Motor neuron (in vitro differentiated cells): ENCODE results near the gene THY1. TPM values are rescaled to one million over a fixed set of nuclear protein-coding genes. Genes with fewer than 3 reads are reported as not detected.

ENCODE experiments used
- ATAC-seq, 8 experiments: fragments of 200-7000 bp; cut with Tn5 transposase; replicated peaks in 6 of 8; 2 replicates each; pipeline ENCODE4 v1.8.0; 2021; ENCODE audit warnings: mild to moderate bottlenecking in 8 of 8, moderate library complexity in 8 of 8
- H3K27ac ChIP-seq, 2 donors: fragments of 250-450 bp; sonication (Bioruptor Pico); 2 replicates each; pipeline ENCODE4 v1.9.0; 2021; ENCODE audit warnings: antibody characterized with exemption in 2 of 2, mild to moderate bottlenecking in 2 of 2, moderate library complexity in 1 of 2
- H3K4me1 ChIP-seq, 2 donors: fragments of 250-450 bp; sonication (Bioruptor Pico); replicated peaks in 1 of 2; 2 replicates each; pipeline ENCODE4 v1.6.1; 2021; ENCODE audit warnings: antibody characterized with exemption in 2 of 2, mild to moderate bottlenecking in 2 of 2, moderate library complexity in 1 of 2
- H3K4me3 ChIP-seq, 5 donors: fragments of 250-450 bp; sonication (Bioruptor Pico); 2 replicates each; pipeline ENCODE4 v1.9.0; 2021; ENCODE audit warnings: antibody characterized with exemption in 5 of 5, mild to moderate bottlenecking in 5 of 5, moderate library complexity in 4 of 5
- WGBS, 10 experiments: fragments of 450-650 bp; shearing (Covaris generic); methylation state at CpG; one replicate each; pipeline ENCODE4 v1.0.0; 2022; 5-methylcytosine and 5-hydroxymethylcytosine counted together
- in situ Hi-C, 9 experiments: fragments of 400-800 bp; cut with MboI; loops; one replicate each; pipeline ENCODE4 v1.15.0; 2021; ENCODE audit warnings: low sequenced_read_pairs in 9 of 9, low pct_unique_long_range_greater_than_20kb in 2 of 9; ENCODE audit not compliant: unreplicated experiment in 9 of 9
- total RNA-seq, 8 experiments: library from RNA; unstranded; fragments of 300-600 nt; gene quantifications; 2 replicates each; pipeline versions ENCODE4 v1.2.3 to v1.2.4, GENCODE V29; 2022

THY1 gene
- total RNA-seq, 8 experiments from 2014 or later = 19.8 to 575 (median 31.3) TPM

DNA sequence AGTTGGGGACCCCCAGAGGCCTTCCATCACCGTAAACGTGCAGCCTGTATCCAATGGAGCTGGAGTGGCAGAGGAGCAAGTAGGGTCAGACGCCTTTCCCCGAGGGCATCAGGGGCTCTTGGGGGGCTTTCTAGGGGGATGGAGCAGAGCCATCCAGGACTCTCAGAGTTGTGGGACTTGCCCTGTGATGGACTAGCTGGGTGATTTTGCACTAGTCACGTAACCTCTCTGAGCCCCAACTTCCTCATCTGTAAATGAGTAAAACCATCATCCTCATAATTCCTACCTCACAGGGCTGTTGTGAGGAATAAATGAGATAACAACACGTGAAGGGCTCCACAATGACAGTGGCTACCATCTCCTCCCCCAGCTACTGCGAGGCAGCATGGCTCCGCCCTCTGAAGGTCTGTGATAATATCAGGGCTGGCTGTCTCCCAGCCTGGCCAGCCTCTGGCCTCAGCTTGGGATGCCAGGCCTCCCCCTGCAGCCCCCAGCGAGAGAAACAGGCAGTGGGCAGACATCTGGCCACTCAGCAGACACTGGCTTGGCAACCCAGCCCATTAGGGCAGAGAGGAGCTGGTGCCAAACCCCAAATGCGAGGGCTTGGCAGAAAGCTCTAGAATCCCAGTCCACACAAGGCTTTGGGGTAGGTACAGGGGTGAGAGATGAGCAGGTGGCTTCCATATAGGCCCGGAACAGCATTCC, 48.2 kb downstream of the THY1 start:
- ATAC-seq = peak in 5 of 8 experiments; percentile 2 to 14 (median 10)
- H3K4me3 ChIP-seq = no peak overlapping the region
- in situ Hi-C loops = no loop called here
- H3K27ac ChIP-seq = no peak overlapping the region
- 0 to 100% (median 29%) methylated on average over 1 to 5 of the region's 11 CpGs; no CpG with 5 or more reads in 3 of the 10 experiments for WGBS, 10 experiments
- H3K4me1 ChIP-seq = peaks cover 35 to 38% of the 10 kb centered on the region in 2 donors

DNA sequence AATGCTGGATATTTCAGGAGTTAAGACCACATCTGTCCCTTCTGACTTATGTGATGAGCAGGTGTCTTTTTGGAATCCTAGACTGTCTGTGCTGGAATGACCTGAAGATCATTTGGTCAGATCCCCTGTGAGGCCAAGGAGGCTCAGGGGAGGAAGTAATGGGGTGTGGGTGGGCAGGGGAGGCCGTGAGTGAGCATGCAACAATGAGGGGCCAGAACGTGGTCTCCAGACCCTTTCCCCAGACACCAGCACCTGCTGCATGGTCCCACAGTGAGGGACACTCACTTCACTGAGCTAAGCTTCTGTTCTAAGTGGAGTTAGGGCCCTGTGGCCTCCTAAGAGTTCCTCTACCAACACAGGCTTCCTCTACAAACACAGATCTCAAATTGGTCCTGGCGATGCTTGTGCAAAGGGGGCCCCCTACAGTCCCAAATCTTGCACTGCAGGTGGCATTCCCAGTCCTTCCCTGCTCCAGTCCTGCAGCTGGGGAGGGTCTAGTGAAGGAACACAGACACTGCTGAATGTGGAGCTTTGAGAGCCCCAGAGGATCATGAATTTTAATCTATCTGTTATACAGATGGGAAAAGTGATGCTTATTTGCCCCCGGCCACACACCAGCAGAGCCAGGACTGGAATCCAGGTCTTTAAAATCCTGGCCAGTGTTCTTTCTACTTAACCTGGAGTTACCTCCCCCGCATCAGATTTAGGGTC, 48.9 kb downstream of the THY1 start:
- H3K4me1 ChIP-seq = peaks cover 42 to 44% of the 10 kb centered on the region in 2 donors
- WGBS, 10 experiments = 80 to 100% methylated on average over 1 of the region's 5 CpGs; no CpG with 5 or more reads in 8 of the 10 experiments
- in situ Hi-C loops = no loop called here
- ATAC-seq = peak; percentile 33 to 67 (median 58)
- H3K27ac ChIP-seq = no peak overlapping the region
- H3K4me3 ChIP-seq = no peak overlapping the region

DNA sequence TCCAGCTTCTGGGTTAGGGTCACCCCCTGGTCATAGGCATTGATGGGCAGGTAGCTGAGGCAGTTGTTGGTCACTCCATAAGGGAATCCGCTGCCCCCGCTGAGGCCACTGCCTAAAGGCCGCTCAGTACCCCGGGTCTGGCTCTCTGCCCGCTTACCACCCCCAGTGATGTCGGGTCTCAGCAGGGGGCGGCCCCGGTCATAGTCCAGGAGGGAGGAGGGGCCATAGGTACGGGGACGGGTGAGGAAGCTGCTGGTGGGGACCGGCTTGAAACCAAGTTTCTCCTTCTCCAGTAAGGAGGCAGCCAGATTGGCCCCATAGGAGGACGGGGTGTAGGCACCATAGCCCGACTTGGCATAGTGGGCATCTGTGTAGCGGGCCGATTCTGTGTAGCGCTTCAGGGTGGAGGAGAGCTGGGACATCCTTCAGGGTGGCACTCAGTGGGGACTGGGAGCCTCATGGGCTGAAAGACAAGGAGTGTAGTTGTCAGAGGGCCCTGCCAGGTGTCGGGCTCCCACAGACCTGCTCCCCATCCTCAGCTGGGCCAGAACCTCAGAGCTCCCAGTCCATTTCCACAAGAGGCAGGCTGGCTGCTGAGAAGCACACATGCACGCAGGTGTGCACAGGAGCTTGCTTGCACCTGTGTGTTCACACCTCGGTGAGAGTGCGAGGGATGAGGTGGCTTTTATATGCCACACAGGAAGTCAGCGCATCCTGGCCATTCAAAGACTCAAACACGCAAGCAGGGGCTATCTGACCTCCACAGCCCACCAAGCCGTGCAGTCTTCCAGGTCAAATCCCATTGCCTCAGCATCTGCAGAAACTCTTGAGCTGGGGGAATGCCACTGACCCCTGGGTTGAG, 49.7 kb downstream of the THY1 start:
- ATAC-seq = no peak
- H3K4me3 ChIP-seq = no peak overlapping the region
- peaks cover 50 to 52% of the 10 kb centered on the region in 2 donors for H3K4me1 ChIP-seq
- WGBS, 10 experiments = 67 to 90% (median 85%) methylated on average over 1 to 6 of the region's 23 CpGs; no CpG with 5 or more reads in 4 of the 10 experiments
- in situ Hi-C loops = no loop called here
- H3K27ac ChIP-seq = no peak overlapping the region

DNA sequence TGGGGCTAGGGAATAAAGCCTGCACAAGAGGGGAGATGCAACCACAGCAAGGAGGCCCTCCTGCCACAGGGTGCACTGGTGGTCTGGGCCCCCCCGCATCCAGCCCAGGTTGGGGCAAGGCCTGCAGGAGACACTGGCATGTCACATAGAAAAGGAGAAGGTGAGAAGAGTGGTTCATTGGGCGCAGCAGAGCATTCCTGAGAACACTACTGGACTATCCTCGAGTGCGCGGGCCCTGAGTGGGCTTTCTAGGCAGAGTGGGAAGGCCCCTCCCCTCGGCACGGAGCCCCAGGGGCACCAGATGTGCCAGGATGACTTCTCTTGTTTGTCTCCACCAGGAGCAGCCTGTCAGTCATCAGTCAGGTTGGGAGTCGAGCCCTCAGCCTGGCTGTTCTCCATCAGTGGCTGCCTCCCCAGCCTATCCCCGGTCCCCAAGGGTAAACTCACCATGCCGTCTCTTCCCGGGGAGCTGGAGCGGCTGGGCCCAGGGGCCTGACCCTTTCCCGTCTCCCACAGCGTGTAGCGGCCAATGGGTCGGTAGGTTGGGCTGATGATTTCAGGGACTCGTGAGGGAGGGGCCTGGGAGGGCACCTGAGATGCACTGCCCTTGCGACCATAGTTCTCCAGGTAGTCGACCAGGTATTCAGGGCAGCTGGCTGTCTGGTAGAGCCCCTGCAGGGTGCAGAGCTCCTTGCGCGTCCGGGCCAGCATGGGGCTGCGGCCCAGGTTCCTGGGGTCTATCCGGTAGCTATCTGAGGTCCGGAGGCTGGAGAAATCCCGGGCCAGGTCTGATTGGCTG, 50.5 kb downstream of the THY1 start:
- in situ Hi-C loops = no loop called here
- ATAC-seq = no peak
- 60 to 95% (median 85%) methylated on average over 1 to 10 of the region's 26 CpGs; no CpG with 5 or more reads in 2 of the 10 experiments for WGBS, 10 experiments
- Histone ChIP-seq H3K4me3 (no peak overlapping the region), H3K27ac (no peak overlapping the region), H3K4me1 (peaks cover 58 to 61% of the 10 kb centered on the region in 2 donors)

DNA sequence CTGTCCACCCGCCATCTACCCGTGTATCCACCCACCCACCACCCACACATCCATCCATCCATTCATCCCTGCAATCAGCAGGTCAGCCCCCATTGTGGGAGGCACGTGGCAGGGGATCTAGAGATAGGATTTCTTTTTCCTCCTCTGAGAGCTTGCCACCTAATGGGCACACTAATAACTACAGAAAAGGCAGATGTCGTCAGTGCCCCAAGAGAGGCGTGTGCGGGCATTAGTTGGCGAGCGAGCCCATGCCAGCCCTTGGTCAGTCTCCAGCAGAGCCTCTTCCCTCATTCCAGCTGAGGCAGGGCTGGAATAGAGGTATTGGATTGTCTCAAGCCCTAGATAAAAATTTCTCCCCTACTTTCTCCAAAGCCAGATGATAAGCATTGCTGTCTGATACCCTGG, 51.2 kb downstream of the THY1 start:
- 20 to 91% (median 50%) methylated on average over 1 to 5 of the region's 8 CpGs; no CpG with 5 or more reads in 7 of the 10 experiments for WGBS, 10 experiments
- ATAC-seq = no peak
- Histone ChIP-seq H3K4me3 (no peak overlapping the region), H3K27ac (no peak overlapping the region), H3K4me1 (peaks cover 61 to 66% of the 10 kb centered on the region in 2 donors)
- in situ Hi-C loops = no loop called here

DNA sequence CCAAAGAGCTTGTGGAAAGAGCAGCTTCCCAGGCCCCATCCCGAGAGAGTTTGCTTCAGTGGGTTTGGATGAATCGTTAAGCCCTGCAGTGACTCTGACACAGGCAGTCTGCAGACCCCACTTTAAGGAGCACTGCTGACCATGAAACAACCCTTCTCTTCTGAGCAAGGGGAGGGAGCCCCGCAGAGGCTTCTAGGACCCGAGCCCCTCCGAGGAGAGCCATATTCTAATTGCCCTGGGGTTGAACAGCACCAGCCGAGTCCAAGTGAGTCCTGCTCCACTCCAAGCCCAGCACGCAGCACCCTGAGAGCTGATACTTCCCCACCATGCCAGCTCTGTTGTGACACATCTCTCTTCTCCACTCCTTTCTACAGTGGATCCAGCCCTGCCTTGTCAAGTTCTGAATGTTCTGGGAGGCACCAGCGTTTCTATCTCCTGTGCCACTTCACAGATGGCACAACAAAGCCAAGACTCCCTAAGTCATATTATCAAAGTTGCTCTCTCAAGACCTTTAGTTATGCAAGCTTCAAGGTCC, 51.8 kb downstream of the THY1 start:
- ATAC-seq = no peak
- Histone ChIP-seq H3K27ac (no peak overlapping the region), H3K4me3 (no peak overlapping the region), H3K4me1 (peaks cover 55 to 64% of the 10 kb centered on the region in 2 donors)
- in situ Hi-C loops = no loop called here
- 0 to 100% (median 65%) methylated on average over 1 to 4 of the region's 8 CpGs; no CpG with 5 or more reads in 5 of the 10 experiments for whole genome bisulfite sequencing, 10 experiments

DNA sequence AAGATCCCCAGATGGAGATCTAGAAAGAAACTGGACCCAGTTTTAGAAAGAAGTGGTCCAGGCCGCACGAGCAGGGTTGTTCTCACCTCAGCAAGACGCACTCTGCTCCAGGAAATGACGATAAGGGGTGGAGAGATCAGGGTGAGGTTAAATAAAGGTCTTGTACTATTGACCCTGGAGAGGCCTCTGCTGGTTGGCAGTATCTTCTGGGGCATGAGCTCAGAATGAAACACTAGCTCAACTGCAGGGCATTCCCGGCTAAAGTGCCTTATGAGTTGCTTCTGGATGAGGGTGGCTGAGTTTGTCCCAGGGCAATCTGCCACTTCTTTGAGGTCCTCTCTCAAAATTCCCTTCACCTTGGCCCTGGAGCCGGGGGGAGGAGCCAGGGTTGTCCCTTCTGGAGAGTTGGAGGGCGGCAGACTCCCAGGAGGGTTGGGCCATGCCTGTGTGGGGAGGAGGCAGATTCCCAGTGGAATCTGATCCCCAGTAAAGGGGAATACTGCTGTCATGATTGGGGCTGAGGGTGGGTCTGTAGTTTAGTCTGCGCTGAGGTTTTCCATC, 52.4 kb downstream of the THY1 start:
- in situ Hi-C loops = no loop called here
- no peak for ATAC-seq
- Histone ChIP-seq H3K4me3 (no peak overlapping the region), H3K4me1 (peaks cover 50 to 59% of the 10 kb centered on the region in 2 donors), H3K27ac (no peak overlapping the region)
- 17 to 100% (median 72%) methylated on average over 1 to 7 of the region's 8 CpGs; no CpG with 5 or more reads in 4 of the 10 experiments for WGBS, 10 experiments

DNA sequence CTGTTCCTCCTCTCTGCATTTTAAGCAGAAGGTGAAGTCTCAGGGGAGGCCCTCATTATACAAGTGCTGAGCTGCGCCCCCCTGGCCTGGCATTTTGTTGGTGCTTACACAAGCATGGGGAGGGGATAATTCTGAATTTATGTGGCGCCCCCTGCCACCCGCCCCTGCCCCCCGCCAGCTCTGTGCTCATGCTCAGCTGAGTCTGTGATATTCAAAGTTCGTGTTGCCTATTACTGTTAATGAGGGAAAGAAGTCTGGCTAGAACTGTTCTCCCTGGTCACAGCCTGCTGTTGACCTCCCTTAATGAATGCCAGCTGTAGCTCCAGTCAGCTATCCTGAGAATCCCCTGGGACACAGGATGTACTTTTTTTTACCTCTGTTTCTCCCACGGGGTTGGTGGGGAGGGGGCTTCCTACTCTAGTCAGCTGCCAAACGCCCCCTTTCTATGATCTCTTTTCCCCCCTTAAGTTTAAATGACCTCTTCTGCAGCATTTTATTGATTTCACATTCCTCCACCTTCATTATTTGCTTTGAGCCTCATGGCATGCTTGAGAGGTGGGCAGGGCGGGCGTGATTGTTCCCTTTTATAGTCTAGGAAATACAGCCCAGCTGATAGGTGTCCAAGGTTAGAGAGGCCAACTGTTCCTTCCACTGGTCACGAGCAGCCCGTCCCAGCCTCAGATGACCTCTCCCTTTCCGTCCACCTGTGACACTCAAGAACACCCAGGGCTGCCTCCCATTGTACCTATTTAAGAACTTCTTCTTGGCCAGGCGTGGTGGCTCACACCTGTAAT, 53.6 kb downstream of the THY1 start:
- in situ Hi-C loops = loop anchor here in 1 of 9 experiments (10.0 kb wide), 1 partner anchor 105 kb away; no protein-coding TSS in a partner anchor
- no peak for ATAC-seq
- no peak overlapping the region for H3K4me3 ChIP-seq
- H3K27ac ChIP-seq = no peak overlapping the region
- H3K4me1 ChIP-seq = peaks cover 46 to 49% of the 10 kb centered on the region in 2 donors
- WGBS, 10 experiments = 20 to 100% (median 81%) methylated on average over 1 to 6 of the region's 13 CpGs; no CpG with 5 or more reads in 5 of the 10 experiments

DNA sequence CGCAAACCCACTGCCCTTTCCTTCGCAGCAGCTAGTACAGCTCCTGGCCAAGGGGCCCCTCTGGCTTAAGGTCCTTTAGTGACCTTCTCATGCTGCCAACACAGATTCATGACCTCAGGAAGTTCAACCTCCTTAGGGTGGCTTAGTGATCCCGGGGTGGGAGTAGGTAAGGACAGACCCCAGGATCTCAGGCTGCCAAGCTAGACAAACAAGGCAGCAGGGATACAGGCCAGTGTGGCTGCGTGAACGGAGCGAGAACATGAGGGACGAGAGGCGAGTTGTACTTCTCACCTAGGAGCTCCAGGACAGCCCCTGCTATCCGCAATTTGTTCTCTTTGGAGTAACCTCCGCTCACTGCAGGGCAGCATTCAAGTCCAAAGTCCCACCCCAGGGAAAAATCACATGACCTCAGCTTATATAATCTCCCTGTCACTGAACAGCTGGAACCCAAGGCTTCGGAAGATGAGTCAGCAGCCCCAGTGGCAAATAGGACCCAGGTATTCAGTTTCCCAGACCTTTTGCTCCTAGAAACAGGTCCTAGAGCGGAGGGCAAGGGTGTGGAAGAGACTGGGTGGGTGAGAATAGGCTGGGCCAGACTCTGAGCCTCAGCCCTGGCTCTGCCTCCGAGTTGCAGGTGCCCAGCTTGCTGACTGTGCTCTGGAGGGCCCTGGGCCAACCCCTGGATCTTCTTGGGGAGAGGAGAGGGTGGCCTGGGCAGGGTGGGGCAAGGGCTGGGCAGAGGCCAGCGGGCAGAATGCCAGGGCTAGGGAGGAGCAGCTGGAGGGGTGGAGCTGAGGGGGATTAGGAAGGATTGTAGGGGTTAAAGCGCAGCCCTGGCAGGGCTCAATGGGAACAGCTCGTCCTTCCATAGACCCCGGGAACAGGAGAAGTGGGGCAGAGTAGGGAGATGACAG, 54.6 kb downstream of the THY1 start:
- ATAC-seq = peak; percentile 2 to 74 (median 48)
- in situ Hi-C loops = loop anchor here in 1 of 9 experiments (10.0 kb wide), 1 partner anchor 106 kb away; no protein-coding TSS in a partner anchor
- WGBS, 10 experiments = 10 to 83% (median 69%) methylated on average over 1 to 9 of the region's 17 CpGs; no CpG with 5 or more reads in 2 of the 10 experiments
- Histone ChIP-seq H3K27ac (peak overlapping the region in 1 of 2 donors; percentile 47), H3K4me1 (peaks cover 45 to 49% of the 10 kb centered on the region in 2 donors), H3K4me3 (no peak overlapping the region)

DNA sequence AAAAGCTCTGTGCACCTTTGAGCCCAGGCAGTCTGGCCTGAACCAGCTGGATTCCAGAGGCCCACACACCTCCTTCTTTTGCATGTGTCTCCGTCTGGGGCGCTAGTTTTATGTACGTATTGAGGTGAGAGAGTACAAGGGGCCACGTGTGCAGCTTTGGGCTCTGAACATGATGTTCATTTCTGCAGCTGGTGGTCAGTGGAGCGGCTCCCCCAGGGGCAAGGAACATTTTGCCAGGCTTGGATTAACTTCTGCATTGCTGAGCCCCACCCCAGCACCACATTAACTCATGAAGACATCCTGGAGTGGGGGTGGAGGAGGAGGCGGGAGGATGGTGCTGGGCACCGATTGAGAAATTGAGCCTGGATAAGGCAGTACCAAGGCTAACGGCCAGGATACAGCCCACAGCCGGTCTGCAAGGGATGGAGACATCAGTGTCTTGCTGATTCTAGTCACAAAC, 55.3 kb downstream of the THY1 start:
- no peak overlapping the region for H3K27ac ChIP-seq
- WGBS, 10 experiments = 3 to 100% (median 63%) methylated on average over 2 to 8 of the region's 9 CpGs; no CpG with 5 or more reads in 5 of the 10 experiments
- peaks cover 51 to 56% of the 10 kb centered on the region in 2 donors for H3K4me1 ChIP-seq
- ATAC-seq = peak in 6 of 8 experiments; percentile 1 to 52 (median 11)
- no peak overlapping the region for H3K4me3 ChIP-seq
- in situ Hi-C loops = loop anchor here in 1 of 9 experiments (10.0 kb wide), 1 partner anchor 107 kb away; no protein-coding TSS in a partner anchor
